C4-2B (cell line): ENCODE results near the gene CCR4.

Experiments
- H3K27ac ChIP-seq: fragments of 450-650 bp; 2 replicates; pipeline ENCODE4 v1.5.1; 2017
- CTCF ChIP-seq: fragments of 450-650 bp; conservative IDR thresholded peaks from 2 replicates; pipeline ENCODE4 v1.5.1; 2017; ENCODE audit warnings: mild to moderate bottlenecking
- ZFX ChIP-seq: fragments of 450-650 bp; IDR thresholded peaks from 2 replicates; pipeline ENCODE4 v1.6.1; 2017

CCR4 gene

GRCh38 chr3:33004205-33004604 is 52.8 kb downstream of the CCR4 start:
- no peak overlapping the region for H3K27ac ChIP-seq
- TF ChIP-seq ZFX (no peak), CTCF (no peak)

GRCh38 chr3:33004961-33005360 is 53.5 kb downstream of the CCR4 start:
- TF ChIP-seq ZFX (no peak), CTCF (no peak)
- no peak overlapping the region for H3K27ac ChIP-seq
